DOHH2 (cell line): Measurements from ENCODE around the gene KCTD16.

ENCODE experiments used
- EZH2phosphoT487 ChIP-seq: fragments of 200-600 bp; sonication (generic); IDR thresholded peaks from 2 replicates; pipeline ENCODE4 v1.6.1; 2017; ENCODE audit warnings: borderline replicate concordance, mild to moderate bottlenecking, antibody characterized with exemption, low read length, moderate library complexity, mixed read lengths
- TF ChIP-seq, protein P1 (sequence below): fragments of 200-600 bp; sonication (generic); IDR thresholded peaks from one replicate; pipeline ENCODE4 v1.5.1; 2014; ENCODE audit warnings: antibody characterized with exemption, mild to moderate bottlenecking, low read depth, low read length; ENCODE audit not compliant: poor library complexity, severe bottlenecking

DNA sequence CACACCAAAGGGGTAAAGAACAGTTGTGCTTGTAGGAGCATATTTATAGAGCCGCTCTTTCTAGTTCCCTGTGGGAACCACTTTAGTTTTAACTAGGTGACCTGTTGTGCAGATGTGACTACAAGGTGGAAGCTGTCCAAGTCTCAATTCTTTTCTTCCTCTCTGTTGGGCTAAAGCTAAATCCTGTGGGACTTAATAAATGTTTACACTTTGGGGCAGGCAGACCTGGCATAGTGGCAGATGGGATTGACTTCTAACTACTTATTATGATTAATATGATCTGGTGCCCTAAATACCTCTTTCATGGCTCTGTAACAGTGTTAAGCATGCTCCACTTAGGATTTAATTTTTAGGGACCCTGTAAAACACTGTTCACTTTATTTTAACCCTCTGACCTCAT is 265.3 kb downstream of the KCTD16 start:
- TF ChIP-seq, protein P1, sequence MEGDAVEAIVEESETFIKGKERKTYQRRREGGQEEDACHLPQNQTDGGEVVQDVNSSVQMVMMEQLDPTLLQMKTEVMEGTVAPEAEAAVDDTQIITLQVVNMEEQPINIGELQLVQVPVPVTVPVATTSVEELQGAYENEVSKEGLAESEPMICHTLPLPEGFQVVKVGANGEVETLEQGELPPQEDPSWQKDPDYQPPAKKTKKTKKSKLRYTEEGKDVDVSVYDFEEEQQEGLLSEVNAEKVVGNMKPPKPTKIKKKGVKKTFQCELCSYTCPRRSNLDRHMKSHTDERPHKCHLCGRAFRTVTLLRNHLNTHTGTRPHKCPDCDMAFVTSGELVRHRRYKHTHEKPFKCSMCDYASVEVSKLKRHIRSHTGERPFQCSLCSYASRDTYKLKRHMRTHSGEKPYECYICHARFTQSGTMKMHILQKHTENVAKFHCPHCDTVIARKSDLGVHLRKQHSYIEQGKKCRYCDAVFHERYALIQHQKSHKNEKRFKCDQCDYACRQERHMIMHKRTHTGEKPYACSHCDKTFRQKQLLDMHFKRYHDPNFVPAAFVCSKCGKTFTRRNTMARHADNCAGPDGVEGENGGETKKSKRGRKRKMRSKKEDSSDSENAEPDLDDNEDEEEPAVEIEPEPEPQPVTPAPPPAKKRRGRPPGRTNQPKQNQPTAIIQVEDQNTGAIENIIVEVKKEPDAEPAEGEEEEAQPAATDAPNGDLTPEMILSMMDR: no peak
- no peak for TF ChIP-seq EZH2phosphoT487
